Hepatocyte (in vitro differentiated cells): ENCODE data around the gene GPR62.

Experiments
- CTCF ChIP-seq: fragments of 200-600 bp; sonication (generic); IDR thresholded peaks from 2 replicates; pipeline ENCODE4 v1.5.1; 2016; ENCODE audit warnings: antibody characterized with exemption, mild to moderate bottlenecking; ENCODE audit not compliant: poor library complexity
- EZH2 ChIP-seq: fragments of 200-600 bp; sonication (generic); IDR thresholded peaks from 2 replicates; pipeline ENCODE4 v1.6.1; 2016; ENCODE audit warnings: antibody characterized with exemption, mild to moderate bottlenecking, borderline replicate concordance
- EZH2phosphoT487 ChIP-seq: fragments of 200-600 bp; sonication (generic); IDR thresholded peaks from one replicate; pipeline ENCODE4 v1.6.1; 2018; ENCODE audit warnings: antibody characterized with exemption, mild to moderate bottlenecking, low read depth, moderate library complexity; ENCODE audit not compliant: unreplicated experiment, severe bottlenecking

GRCh38 chr3:51960386-51960785 lies 5.2 kb downstream of the GPR62 start:
- no peak for TF ChIP-seq CTCF
- TF ChIP-seq EZH2phosphoT487 = no peak
- TF ChIP-seq EZH2 = no peak
